ENCODE data around the gene LY6G5C. TPM values are rescaled to one million over a fixed set of nuclear protein-coding genes. Genes with fewer than 3 reads are reported as not detected.

LY6G5C gene
- total and polyA plus RNA-seq, 2 of the 13 experiments (the other 11 are each of a cell fraction or from before 2014, with no cell fraction given) = 0.33 to 0.55 TPM

- TF ChIP-seq, protein P1, sequence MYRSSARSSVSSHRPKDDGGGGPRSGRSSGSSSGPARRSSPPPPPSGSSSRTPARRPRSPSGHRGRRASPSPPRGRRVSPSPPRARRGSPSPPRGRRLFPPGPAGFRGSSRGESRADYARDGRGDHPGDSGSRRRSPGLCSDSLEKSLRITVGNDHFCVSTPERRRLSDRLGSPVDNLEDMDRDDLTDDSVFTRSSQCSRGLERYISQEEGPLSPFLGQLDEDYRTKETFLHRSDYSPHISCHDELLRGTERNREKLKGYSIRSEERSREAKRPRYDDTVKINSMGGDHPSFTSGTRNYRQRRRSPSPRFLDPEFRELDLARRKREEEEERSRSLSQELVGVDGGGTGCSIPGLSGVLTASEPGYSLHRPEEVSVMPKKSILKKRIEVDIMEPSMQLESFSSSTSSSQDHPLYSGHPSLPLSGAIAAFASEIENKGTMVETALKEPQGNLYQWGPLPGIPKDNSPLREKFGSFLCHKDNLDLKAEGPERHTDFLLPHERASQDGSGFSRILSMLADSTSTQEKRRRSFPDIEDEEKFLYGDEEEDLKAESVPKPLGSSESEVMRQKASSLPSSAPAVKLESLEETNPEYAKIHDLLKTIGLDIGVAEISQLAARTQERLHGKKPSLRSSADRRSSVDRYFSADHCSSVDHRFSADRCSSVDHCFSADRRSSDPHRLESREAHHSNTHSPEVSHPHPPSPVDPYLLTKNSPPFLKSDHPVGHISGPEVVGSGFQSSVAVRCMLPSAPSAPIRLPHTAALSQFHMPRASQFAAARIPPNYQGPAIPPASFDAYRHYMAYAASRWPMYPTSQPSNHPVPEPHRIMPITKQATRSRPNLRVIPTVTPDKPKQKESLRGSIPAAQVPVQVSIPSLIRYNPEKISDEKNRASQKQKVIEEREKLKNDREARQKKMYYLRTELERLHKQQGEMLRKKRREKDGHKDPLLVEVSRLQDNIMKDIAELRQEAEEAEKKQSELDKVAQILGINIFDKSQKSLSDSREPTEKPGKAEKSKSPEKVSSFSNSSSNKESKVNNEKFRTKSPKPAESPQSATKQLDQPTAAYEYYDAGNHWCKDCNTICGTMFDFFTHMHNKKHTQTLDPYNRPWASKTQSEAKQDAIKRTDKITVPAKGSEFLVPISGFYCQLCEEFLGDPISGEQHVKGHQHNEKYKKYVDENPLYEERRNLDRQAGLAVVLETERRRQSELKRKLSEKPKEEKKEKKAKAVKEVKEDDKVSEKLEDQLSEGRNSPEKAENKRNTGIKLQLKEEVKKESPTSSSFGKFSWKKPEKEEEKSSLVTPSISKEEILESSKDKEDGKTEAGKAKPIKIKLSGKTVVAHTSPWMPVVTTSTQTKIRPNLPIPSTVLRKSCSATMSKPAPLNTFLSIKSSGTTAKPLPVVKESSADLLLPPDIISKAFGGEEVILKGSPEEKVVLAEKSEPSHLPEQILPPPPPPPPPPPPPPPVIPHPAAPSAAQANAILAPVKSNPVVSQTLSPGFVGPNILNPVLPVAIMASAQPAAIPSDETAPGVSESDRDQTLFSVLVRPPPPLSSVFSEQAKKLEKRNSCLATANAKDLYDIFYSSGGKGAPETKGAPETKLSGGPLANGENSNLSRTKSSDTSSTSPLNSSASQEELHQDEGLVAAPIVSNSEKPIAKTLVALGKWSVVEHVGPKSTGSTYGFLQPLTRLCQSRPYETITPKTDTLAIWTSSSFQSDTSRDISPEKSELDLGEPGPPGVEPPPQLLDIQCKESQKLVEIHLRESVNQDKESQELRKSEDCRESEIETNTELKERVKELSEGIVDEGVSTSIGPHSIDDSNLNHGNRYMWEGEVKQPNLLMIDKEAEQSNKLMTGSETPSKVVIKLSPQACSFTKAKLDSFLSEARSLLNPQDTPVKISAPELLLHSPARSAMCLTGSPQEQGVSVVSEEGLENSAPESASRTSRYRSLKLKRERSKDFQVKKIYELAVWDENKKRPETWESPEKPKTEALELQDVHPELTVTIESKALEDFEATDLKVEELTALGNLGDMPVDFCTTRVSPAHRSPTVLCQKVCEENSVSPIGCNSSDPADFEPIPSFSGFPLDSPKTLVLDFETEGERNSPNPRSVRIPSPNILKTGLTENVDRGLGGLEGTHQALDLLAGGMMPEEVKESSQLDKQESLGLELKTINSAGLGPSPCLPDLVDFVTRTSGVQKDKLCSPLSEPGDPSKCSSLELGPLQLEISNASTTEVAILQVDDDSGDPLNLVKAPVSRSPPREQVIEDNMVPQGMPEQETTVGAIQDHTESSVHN (CRISPR knock-in tag; IDR thresholded peaks at IDR 0.05) = no peak; the same call in 1 of the 2 replicates
- no peak; the same call in 1 of the 2 replicates for TF ChIP-seq SNAPC5 (CRISPR knock-in tag; IDR thresholded peaks at IDR 0.05; ENCODE audit: borderline replicate concordance)
- no peak; the same call in 1 of the 2 replicates for TF ChIP-seq HMG20B (CRISPR knock-in tag; conservative IDR thresholded peaks at IDR 0.05)
- no peak for TF ChIP-seq GPN1 (CRISPR knock-in tag; IDR thresholded peaks at IDR 0.05; ENCODE audit: borderline replicate concordance)
- peak; percentile 17; the same call in 1 of the 2 replicates for TF ChIP-seq PAF1 (CRISPR knock-in tag; IDR thresholded peaks at IDR 0.05)
- no peak for TF ChIP-seq TCF7L2 (IDR thresholded peaks at IDR 0.05; ENCODE audit: low read depth, low read length)
- no peak; the same call in 1 of the 2 replicates for TF ChIP-seq RFXAP (CRISPR knock-in tag; IDR thresholded peaks at IDR 0.05; ENCODE audit: borderline replicate concordance)
- TF ChIP-seq, protein P2, sequence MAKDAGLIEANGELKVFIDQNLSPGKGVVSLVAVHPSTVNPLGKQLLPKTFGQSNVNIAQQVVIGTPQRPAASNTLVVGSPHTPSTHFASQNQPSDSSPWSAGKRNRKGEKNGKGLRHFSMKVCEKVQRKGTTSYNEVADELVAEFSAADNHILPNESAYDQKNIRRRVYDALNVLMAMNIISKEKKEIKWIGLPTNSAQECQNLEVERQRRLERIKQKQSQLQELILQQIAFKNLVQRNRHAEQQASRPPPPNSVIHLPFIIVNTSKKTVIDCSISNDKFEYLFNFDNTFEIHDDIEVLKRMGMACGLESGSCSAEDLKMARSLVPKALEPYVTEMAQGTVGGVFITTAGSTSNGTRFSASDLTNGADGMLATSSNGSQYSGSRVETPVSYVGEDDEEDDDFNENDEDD (CRISPR knock-in tag; IDR thresholded peaks at IDR 0.05; ENCODE audit: borderline replicate concordance) = peak; percentile 75; the same call in 1 of the 2 replicates
- peak; percentile 86 for TF ChIP-seq RBM22 (optimal IDR thresholded peaks at IDR 0.05; ENCODE audit: low read length)
- TF ChIP-seq, protein P3, sequence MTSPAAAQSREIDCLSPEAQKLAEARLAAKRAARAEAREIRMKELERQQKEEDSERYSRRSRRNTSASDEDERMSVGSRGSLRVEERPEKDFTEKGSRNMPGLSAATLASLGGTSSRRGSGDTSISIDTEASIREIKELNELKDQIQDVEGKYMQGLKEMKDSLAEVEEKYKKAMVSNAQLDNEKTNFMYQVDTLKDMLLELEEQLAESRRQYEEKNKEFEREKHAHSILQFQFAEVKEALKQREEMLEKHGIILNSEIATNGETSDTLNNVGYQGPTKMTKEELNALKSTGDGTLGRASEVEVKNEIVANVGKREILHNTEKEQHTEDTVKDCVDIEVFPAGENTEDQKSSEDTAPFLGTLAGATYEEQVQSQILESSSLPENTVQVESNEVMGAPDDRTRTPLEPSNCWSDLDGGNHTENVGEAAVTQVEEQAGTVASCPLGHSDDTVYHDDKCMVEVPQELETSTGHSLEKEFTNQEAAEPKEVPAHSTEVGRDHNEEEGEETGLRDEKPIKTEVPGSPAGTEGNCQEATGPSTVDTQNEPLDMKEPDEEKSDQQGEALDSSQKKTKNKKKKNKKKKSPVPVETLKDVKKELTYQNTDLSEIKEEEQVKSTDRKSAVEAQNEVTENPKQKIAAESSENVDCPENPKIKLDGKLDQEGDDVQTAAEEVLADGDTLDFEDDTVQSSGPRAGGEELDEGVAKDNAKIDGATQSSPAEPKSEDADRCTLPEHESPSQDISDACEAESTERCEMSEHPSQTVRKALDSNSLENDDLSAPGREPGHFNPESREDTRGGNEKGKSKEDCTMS (CRISPR knock-in tag; conservative IDR thresholded peaks at IDR 0.05) = no peak
- TF ChIP-seq SKI (IDR thresholded peaks at IDR 0.05; ENCODE audit: partially characterized antibody) = peak; percentile 31
- TF ChIP-seq ZNF549 (CRISPR knock-in tag; IDR thresholded peaks at IDR 0.05) = peak; percentile 78; the same call in 1 of the 2 replicates
- no peak for TF ChIP-seq LCORL (IDR thresholded peaks at IDR 0.05)
- peak; percentile 75 for TF ChIP-seq LCORL (CRISPR knock-in tag; IDR thresholded peaks at IDR 0.05)
- TF ChIP-seq, protein P4, sequence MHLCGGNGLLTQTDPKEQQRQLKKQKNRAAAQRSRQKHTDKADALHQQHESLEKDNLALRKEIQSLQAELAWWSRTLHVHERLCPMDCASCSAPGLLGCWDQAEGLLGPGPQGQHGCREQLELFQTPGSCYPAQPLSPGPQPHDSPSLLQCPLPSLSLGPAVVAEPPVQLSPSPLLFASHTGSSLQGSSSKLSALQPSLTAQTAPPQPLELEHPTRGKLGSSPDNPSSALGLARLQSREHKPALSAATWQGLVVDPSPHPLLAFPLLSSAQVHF (CRISPR knock-in tag; IDR thresholded peaks at IDR 0.05) = no peak
- peak; percentile 52; the same call in 1 of the 2 replicates for TF ChIP-seq SOX5 (CRISPR knock-in tag; IDR thresholded peaks at IDR 0.05; ENCODE audit: borderline replicate concordance)
These were observed 20.2 kb downstream of the LY6G5C start, which contains the start of gene C6orf47 (continued) for GRCh38 chr6:31660381-31661261.
